COLO829 (cell line): ENCODE results near the gene EN1.

ENCODE experiments used
- DNase-seq: peaks from one replicate; pipeline ENCODE4 v3.0.0; 2012; ENCODE audit warnings: low spot score

The EN1 gene

DNA sequence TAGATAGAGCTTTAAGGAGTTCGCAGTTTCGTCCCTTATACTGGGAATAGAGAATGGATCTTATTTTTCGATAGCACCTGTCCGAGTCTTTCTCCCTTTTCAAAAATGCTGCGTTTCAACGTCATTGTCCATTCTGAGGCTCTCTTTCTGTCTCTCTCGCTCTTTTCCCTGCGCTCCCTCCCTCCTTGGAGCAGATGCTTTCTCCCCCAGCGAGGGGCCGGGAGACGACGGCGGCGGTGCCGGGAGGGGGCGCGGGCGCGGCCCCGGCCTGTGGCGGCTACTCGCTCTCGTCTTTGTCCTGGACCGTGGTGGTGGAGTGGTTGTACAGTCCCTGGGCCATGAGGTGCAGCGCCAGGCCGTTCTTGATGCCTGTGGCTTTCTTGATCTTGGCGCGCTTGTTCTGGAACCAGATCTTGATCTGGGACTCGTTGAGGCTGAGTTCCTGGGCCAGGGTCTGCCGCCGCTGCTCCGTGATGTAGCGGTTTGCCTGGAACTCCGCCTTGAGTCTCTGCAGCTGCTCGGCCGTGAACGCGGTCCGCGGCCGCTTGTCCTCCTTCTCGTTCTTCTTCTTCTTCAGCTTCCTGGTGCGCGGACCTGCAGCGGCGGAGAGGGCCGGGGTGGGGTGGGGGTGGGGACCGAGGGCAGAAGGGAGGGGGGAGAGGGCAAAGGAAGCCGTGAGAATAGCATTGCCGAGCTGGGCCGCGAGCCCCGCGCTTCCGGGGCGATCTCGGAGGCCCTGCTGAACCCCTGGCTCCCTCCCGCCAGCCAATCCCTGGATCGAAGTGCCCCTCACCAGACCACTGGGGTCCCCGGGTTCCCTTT, 4.6 kb downstream of the EN1 start:
- DNase-seq, result no peak

GRCh38 chr2:118841828-118842461, 5.5 kb downstream of the EN1 start:
- no peak for DNase-seq

- DNase-seq, result no peak
Measured at GRCh38 chr2:118841450-118841827, 6.0 kb downstream of the EN1 start.

GRCh38 chr2:118838741-118839455, 8.6 kb downstream of the EN1 start:
- DNase-seq, result no peak

- DNase-seq, result no peak
Measured at GRCh38 chr2:118837621-118838020, 9.8 kb downstream of the EN1 start.

- DNase-seq, result no peak
Measured at GRCh38 chr2:118837067-118837466, 10.4 kb downstream of the EN1 start.

DNA sequence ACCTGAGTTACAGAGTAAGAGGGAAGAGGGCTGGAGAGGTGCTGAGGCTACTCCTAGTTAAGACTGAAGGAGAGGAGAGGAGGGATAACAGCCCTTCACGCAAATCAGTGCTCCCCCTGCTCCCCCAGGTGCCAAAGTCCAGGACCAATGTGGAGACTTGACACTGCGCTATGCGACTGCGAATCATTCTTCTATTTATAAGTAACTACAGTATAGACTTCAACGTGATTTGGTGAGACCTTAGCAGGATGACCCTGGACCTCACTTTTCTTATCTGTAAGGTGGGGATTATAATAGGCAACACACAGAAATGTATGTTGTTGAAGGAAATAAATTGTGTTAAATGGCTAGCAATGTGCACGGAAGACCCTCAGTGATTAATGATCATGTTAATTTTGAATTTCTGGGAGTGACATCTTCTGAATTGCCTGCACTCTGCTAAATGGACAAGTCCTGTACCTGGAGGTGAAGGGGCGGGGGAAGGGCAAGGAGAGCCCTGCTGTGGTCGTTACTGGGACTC, 11.0 kb downstream of the EN1 start:
- DNase-seq, result no peak

DNA sequence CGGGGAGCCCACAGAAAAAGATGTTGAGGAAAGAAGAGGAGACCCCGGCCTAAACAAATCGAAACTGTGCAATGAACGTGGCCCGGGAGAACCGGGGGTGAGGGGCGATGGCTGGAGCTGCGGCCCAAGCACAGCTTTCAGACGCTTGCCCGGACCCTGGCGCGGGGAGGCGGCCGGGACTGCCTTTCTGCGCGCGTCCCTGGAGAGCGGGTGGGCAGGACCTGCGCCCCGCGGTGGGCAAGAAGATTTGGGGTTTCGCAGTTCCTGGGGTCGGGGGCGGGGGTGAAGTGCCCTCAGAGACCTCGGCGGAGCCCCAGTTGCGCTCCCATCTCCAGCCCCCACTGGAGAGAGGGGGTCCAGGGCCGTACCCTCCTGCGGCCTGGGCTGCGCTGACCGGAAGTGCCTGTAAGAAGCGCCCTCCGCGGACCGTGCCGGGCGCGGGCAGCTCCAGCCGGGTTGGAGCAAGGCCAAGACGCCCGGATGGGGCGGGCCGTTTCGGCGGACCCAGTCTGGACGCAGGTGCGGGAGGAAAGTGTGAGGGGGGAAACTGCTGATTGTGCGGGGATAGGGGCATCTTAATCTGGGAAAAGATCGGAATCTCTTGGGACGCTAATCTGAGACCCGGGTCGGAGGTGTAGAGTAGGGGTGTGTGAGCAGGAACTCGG, 11.6 kb downstream of the EN1 start:
- no peak for DNase-seq

GRCh38 chr2:118834901-118835745, 12.3 kb downstream of the EN1 start:
- DNase-seq, result no peak

DNA sequence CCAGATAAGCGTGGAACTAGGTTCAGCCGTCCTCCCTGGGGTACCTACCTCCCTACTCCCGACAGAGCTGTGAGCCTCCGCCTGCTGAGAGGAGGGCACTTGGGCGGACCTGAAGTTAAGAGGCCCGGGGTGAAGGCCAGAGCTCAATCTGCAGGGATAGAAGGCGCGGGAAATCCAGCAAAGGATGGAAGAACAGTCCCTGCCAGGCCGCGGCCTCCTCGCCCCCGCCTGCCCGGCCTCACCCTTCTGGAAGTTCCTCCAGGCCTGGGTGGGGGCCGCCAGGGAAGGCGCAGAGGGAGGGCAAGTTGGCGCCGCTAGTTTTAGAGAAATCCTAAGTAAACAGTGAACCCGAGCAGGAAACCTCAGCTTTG, 13.0 kb downstream of the EN1 start:
- no peak for DNase-seq

GRCh38 chr2:118833716-118834439, 13.6 kb downstream of the EN1 start:
- DNase-seq, result no peak

- peak; percentile 87 for DNase-seq
Measured at GRCh38 chr2:118832791-118833715, 14.4 kb downstream of the EN1 start.

GRCh38 chr2:118832071-118832790, 15.2 kb downstream of the EN1 start:
- DNase-seq, result peak; percentile 17

DNA sequence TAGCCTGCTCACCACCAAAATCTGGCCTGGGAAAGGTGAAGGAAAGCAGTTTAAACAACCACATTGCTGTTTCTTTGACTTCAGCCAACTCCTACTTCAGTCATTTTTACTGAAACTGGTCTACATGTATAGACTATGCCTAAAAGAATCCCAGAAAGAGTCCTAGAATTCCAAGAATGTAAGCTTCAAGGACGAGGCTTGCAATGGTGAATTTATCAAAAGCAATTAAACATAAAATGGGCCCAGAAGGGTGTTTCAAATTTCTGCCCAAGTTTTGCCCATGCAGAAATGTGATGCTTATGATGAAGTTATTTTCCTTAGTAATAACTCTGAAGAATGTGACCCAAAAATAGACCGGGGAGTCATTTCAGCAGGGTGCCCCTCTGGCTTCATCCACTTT, 16.6 kb downstream of the EN1 start:
- no peak for DNase-seq

DNA sequence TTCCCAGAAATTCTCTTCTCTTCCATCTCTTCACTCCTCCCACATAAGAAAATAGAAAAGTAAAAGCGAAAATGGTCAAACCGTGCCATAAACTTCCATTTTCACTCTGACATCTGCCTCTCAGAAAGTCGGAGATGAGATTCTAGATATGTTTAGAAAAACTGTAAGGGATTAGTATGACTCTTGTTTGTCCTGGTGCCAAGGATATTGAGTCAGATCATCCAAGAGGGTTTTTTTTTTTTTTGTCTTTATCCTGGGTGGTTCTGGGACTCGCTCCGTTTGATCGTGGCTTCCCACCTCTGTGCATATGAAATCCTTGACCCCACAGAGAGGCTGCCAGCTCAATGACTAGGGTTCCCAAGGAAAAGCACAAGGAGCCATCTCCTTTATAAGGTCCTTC, 17.3 kb downstream of the EN1 start:
- DNase-seq, result no peak

DNA sequence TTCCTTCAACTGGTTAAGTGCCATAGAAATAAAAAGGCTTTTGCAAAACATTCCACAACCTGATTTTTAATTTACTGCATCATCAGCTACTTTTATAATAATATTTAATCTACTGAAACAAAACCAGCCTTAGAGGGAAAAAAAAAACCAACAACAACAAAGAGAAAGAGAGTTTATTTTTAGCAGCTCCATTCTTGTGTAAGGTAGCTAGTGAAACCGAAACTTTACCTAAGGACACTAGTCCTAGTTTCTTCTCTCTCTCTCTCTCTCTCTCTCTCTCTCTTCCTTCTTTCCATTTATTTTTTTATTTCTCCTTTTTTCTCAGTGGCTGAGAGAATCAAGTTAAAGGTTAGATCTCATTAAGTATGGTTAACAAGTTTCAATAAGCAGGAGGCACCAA, 21.4 kb downstream of the EN1 start:
- no peak for DNase-seq

- no peak for DNase-seq
Measured at GRCh38 chr2:118823633-118824032, 23.8 kb downstream of the EN1 start.

- no peak for DNase-seq
Measured at GRCh38 chr2:118822572-118822971, 24.9 kb downstream of the EN1 start.

DNA sequence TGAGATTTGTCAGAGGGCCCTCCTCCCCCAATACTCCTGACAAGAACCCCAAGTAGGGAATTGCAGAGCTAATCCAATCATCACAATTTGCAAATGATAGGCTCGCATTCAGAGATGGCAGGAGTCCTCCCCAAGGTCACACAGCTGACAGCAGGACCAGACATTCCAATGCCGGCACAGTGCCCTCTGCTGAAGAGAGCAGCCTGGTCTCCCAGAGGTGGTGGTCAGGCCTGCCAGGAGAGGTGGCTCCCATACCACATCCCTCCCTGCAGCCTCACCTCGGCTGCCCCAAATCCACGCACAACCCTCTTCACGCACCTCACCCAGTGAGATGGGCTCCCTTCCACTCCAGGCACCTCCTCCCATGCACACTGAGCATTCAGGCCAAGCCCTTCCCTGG, 25.4 kb downstream of the EN1 start:
- no peak for DNase-seq
